Measurements from ENCODE around the gene CHSY3.
"Not testable (repeated sequence)": the region's sequence is repeated elsewhere in the genome, so short reads cannot be mapped to it uniquely, and the experiment has no call there.

The CHSY3 gene

DNA sequence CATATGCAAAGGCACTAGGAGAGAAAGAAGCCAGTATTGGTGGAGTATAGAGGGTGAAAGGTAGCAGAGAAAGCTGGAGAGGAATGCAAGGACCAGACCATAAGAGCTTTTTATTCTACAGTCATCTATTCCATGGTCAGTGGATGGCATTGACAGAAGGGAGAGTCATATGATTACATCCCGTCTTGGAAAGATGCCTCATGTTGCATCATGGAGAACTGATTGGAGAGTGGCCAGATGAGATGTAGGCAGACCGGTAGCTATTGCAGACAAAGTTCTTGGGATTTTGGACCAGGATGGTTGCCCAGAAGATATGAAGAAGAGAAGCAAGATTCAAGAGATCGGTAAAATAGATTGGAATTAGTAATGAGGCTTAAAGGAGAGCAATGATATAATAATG, 260.7 kb downstream of the CHSY3 start:
- 95% methylated on average over 3 of the region's 3 CpGs for WGBS
- no peak overlapping the region for H3K27ac ChIP-seq (ENCODE audit: low read depth, low read length)
- no peaks in the 10 kb centered on the region for H3K36me3 ChIP-seq (ENCODE audit: insufficient read depth, low read length)
- no peaks in the 10 kb centered on the region for H3K27me3 ChIP-seq (ENCODE audit: insufficient read depth, low read length)
- no peak overlapping the region for H3K4me3 ChIP-seq (ENCODE audit: low read length)
- H3K9ac ChIP-seq (ENCODE audit: low read depth, low read length), result no peak overlapping the region
- H3K4me1 ChIP-seq (ENCODE audit: insufficient read depth, low read length), result peaks cover 34% of the 10 kb centered on the region
- no peaks in the 10 kb centered on the region for H3K9me3 ChIP-seq (ENCODE audit: insufficient read depth, low read depth, low read length)

DNA sequence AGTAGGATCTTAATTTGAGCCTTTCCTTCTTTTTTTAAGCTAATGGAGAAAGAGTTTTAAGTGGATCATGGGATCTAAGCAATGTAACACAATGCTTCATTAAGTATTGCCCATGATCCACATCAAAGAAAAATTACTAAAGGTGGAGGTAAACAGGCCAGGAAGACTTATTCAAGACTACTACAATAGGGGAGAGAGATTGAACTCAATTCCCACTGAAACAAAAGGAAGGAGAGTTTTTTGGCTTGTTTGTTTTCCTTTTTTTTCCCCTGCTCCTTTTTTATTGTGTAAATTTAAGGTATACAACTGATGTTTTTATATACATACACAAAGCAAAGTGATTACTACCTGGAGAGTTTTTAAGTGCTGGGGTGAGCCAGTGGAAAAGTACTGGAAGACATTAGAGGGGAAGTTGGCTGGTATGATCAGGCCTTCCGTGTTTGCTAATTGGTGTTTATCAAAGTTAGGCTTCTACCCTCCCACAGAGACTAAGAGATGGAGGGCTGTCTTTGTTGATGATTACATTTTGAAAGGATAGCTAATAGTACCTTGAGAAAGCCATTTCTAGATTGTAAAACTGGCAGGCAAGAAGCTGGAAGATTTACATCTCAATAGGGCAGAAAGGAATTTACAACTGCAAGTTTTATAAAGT, 262.7 kb downstream of the CHSY3 start:
- H3K9me3 ChIP-seq (ENCODE audit: insufficient read depth, low read depth, low read length), result no peaks in the 10 kb centered on the region
- H3K27ac ChIP-seq (ENCODE audit: low read depth, low read length), result peak overlapping the region; percentile 34
- H3K9ac ChIP-seq (ENCODE audit: low read depth, low read length), result no peak overlapping the region
- no peak overlapping the region; the same call in 1 of the 2 replicates for H3K4me3 ChIP-seq (ENCODE audit: low read length)
- H3K4me1 ChIP-seq (ENCODE audit: insufficient read depth, low read length), result peaks cover 34% of the 10 kb centered on the region
- H3K36me3 ChIP-seq (ENCODE audit: insufficient read depth, low read length), result no peaks in the 10 kb centered on the region
- 0% methylated on average over 1 of the region's 1 CpG for WGBS
- no peaks in the 10 kb centered on the region for H3K27me3 ChIP-seq (ENCODE audit: insufficient read depth, low read length)

DNA sequence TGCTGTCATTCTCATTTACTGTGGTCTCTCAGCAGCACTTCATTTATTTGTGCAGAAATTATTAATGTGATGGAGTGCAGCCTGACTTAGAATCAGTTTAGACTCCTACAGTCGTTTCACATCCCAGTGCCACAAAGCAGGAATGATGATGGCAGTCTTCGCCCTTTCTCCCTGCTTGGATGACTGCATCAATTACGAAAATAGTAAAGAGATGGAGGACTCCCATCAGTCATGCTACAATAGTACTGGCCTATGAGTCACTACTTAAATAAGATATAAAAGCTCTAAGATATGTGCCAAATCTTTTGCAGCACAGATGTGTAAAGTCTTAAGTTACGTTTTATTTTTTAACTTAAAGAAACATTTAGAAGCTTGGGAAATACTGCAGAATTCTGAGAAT, 263.9 kb downstream of the CHSY3 start:
- H3K27ac ChIP-seq (ENCODE audit: low read depth, low read length), result no peak overlapping the region
- H3K9ac ChIP-seq (ENCODE audit: low read depth, low read length), result no peak overlapping the region
- H3K9me3 ChIP-seq (ENCODE audit: insufficient read depth, low read depth, low read length), result no peaks in the 10 kb centered on the region
- peaks cover 34% of the 10 kb centered on the region for H3K4me1 ChIP-seq (ENCODE audit: insufficient read depth, low read length)
- H3K27me3 ChIP-seq (ENCODE audit: insufficient read depth, low read length), result no peaks in the 10 kb centered on the region
- WGBS, result 88% methylated on average over 4 of the region's 4 CpGs
- no peaks in the 10 kb centered on the region for H3K36me3 ChIP-seq (ENCODE audit: insufficient read depth, low read length)
- no peak overlapping the region for H3K4me3 ChIP-seq (ENCODE audit: low read length)

DNA sequence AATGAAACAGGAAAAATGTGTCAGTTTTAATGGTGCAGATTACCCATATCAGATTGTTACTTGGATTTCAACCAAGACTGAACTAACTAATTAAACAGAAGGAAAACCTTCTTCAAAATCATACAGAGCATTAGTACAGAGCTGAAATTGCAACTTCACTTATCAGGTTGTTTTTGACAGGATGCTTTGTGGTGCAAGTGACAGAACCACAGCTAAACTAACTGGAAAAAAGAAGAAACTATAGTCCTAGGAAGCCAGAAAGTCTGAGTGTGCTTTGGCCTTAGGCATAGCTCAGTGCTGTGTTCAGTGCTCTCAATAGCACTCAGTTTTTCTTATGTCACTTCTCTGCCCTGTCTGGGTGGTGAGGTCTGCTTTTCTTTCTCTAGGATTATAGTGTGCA, 267.4 kb downstream of the CHSY3 start:
- Histone ChIP-seq H3K4me1 (ENCODE audit: insufficient read depth, low read length) (peaks cover 22% of the 10 kb centered on the region), H3K36me3 (ENCODE audit: insufficient read depth, low read length) (no peaks in the 10 kb centered on the region), H3K4me3 (ENCODE audit: low read length) (no peak overlapping the region), H3K9ac (ENCODE audit: low read depth, low read length) (no peak overlapping the region), H3K27ac (ENCODE audit: low read depth, low read length) (no peak overlapping the region), H3K27me3 (ENCODE audit: insufficient read depth, low read length) (no peaks in the 10 kb centered on the region), H3K9me3 (ENCODE audit: insufficient read depth, low read depth, low read length) (no peaks in the 10 kb centered on the region)

DNA sequence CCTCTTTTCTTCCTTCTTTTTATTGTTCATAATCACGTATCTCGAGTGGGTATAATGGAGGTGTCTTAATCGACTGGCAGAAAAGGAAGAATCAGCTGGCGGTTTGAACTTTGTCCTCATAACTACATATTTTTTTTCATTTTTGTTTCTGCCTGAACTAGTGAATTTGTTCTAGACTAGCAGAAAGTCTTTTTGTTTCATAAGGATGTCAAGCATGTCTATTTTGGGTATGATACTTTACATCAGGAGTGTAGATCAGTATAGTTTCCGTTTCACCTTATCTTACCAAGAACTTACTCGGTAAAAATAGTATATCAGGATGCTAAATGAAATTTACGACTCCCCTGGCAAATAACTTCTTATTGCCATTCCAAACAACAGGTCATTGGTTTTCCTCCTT, 278.9 kb downstream of the CHSY3 start:
- Histone ChIP-seq H3K27me3 (ENCODE audit: insufficient read depth, low read length) (no peaks in the 10 kb centered on the region), H3K4me1 (ENCODE audit: insufficient read depth, low read length) (no peaks in the 10 kb centered on the region), H3K9me3 (ENCODE audit: insufficient read depth, low read depth, low read length) (no peaks in the 10 kb centered on the region), H3K36me3 (ENCODE audit: insufficient read depth, low read length) (no peaks in the 10 kb centered on the region), H3K9ac (ENCODE audit: low read depth, low read length) (no peak overlapping the region), H3K4me3 (ENCODE audit: low read length) (no peak overlapping the region), H3K27ac (ENCODE audit: low read depth, low read length) (no peak overlapping the region)
- WGBS, result 100% methylated on average over 3 of the region's 7 CpGs

DNA sequence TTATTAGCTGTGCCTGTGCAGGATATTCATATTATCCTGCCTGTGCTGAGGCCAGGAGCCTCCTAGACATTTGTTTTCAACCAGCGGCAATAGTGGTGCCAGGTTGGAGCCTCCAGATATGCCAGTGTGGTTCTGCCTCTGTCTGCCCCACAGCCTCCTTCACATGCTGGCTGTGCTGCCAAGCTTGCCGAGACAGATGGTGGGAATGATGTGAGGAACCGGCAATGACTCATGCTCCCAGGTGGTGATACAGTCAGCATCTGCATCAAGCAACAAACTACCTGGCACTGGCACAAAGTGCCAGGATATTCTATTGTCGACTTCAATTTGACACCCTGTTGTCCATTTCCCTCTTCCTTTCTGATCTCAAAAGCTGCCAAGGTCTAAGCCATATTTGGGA, 285.7 kb downstream of the CHSY3 start:
- Histone ChIP-seq H3K4me3 (ENCODE audit: low read length) (no peak overlapping the region), H3K27ac (ENCODE audit: low read depth, low read length) (no peak overlapping the region)
- 95% methylated on average over 4 of the region's 4 CpGs for WGBS

DNA sequence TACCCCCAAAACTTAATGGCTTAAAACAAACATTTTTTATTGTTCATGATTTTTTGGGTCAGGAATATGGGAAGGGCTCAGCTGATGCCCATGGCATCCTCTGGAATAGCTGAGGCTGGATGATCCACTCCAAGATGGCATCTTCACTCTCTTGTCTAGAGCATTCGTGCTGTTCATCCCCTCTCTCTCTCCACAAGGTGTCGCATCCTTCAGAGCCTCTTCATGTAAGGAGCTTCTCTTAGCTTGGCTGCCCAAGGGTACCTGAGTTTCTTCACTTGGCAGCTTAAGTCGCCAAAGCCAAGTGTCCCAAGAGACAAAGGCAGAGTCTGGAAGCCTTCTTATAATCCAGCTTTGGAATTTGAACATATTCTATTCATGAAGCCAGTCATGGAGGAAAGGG, 294.7 kb downstream of the CHSY3 start:
- Histone ChIP-seq H3K4me3 (ENCODE audit: low read length) (no peak overlapping the region), H3K9ac (ENCODE audit: low read depth, low read length) (no peak overlapping the region), H3K27ac (ENCODE audit: low read depth, low read length) (no peak overlapping the region), H3K36me3 (ENCODE audit: insufficient read depth, low read length) (no peaks in the 10 kb centered on the region), H3K9me3 (ENCODE audit: insufficient read depth, low read depth, low read length) (no peaks in the 10 kb centered on the region), H3K4me1 (ENCODE audit: insufficient read depth, low read length) (no peaks in the 10 kb centered on the region), H3K27me3 (ENCODE audit: insufficient read depth, low read length) (no peaks in the 10 kb centered on the region)
- 82% methylated on average over 3 of the region's 3 CpGs for WGBS

More for the DNA sequence above, 285.7 kb downstream of the CHSY3 start:
- Histone ChIP-seq H3K9ac (ENCODE audit: low read depth, low read length) (no peak overlapping the region), H3K36me3 (ENCODE audit: insufficient read depth, low read length) (no peaks in the 10 kb centered on the region), H3K9me3 (ENCODE audit: insufficient read depth, low read depth, low read length) (no peaks in the 10 kb centered on the region), H3K27me3 (ENCODE audit: insufficient read depth, low read length) (no peaks in the 10 kb centered on the region), H3K4me1 (ENCODE audit: insufficient read depth, low read length) (no peaks in the 10 kb centered on the region)

DNA sequence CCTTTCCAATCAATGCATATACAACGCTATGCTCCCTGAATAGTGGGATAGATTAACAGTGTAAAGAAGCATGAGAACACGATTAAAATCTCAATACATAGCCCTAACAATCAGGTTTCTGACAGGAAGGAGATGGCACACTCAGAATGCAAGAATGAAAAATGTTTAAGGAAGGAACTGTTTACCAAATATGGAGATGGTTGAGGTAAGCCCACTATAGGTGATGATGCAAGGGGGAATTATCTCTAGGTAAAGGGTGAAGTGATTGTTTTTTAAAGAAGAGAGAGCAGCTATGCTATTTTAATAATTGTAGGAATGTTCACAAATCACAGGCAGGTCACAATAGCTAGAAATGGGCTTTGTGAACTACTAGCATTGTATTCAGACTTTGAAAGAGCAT, 302.4 kb downstream of the CHSY3 start:
- H3K9me3 ChIP-seq (ENCODE audit: insufficient read depth, low read depth, low read length), result no peaks in the 10 kb centered on the region
- no peak overlapping the region for H3K9ac ChIP-seq (ENCODE audit: low read depth, low read length)
- H3K27me3 ChIP-seq (ENCODE audit: insufficient read depth, low read length), result no peaks in the 10 kb centered on the region
- no peak overlapping the region for H3K27ac ChIP-seq (ENCODE audit: low read depth, low read length)
- H3K4me1 ChIP-seq (ENCODE audit: insufficient read depth, low read length), result no peaks in the 10 kb centered on the region
- H3K36me3 ChIP-seq (ENCODE audit: insufficient read depth, low read length), result no peaks in the 10 kb centered on the region
- no peak overlapping the region for H3K4me3 ChIP-seq (ENCODE audit: low read length)
- WGBS, result no CpG with 5 or more reads among the region's 2 CpGs

DNA sequence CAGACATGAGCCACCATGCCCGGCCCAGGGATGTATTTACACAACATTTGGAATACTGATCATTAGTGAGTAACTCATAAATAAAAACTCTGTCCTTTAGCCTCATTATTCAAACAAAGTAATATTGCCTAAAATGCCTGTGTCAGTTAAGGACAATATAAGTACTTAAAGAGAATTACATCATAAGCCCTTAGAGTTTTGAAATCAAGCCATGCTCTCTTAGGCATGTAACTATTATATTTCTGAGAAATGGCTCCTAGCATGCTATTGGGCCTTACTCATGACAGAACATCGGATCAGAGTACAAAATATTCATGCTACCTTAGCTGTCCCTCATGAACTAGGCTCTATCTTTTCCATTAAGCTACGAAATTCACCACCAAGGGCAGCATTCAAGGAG, 309.3 kb downstream of the CHSY3 start:
- Histone ChIP-seq H3K4me3 (ENCODE audit: low read length) (no peak overlapping the region), H3K27ac (ENCODE audit: low read depth, low read length) (no peak overlapping the region), H3K9ac (ENCODE audit: low read depth, low read length) (no peak overlapping the region), H3K36me3 (ENCODE audit: insufficient read depth, low read length) (no peaks in the 10 kb centered on the region), H3K9me3 (ENCODE audit: insufficient read depth, low read depth, low read length) (no peaks in the 10 kb centered on the region), H3K27me3 (ENCODE audit: insufficient read depth, low read length) (no peaks in the 10 kb centered on the region), H3K4me1 (ENCODE audit: insufficient read depth, low read length) (no peaks in the 10 kb centered on the region)
- 97% methylated on average over 3 of the region's 3 CpGs for WGBS

DNA sequence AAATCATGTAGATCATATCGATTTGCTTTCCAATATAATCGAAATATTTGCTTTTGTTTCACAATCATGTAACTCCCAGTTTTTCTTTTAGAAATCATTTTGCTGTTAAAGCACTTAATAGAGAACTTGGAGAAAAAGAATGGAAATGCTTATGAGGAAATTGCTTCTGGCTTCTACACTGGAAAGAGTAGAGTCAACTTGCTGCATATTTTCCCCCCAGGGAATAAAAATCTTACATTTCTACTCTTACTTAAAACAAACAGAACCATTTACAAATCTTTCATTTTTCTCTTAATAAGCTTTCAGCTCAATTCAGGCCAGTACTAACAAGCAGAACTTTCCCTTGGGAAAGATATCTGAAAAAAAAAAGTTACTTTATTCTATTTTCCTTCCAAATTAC, 312.0 kb downstream of the CHSY3 start:
- H3K27ac ChIP-seq (ENCODE audit: low read depth, low read length), result no peak overlapping the region
- H3K27me3 ChIP-seq (ENCODE audit: insufficient read depth, low read length), result no peaks in the 10 kb centered on the region
- H3K9me3 ChIP-seq (ENCODE audit: insufficient read depth, low read depth, low read length), result no peaks in the 10 kb centered on the region
- H3K4me1 ChIP-seq (ENCODE audit: insufficient read depth, low read length), result no peaks in the 10 kb centered on the region
- no peaks in the 10 kb centered on the region for H3K36me3 ChIP-seq (ENCODE audit: insufficient read depth, low read length)
- 98% methylated on average over 2 of the region's 2 CpGs for WGBS
- H3K4me3 ChIP-seq (ENCODE audit: low read length), result no peak overlapping the region
- no peak overlapping the region for H3K9ac ChIP-seq (ENCODE audit: low read depth, low read length)

DNA sequence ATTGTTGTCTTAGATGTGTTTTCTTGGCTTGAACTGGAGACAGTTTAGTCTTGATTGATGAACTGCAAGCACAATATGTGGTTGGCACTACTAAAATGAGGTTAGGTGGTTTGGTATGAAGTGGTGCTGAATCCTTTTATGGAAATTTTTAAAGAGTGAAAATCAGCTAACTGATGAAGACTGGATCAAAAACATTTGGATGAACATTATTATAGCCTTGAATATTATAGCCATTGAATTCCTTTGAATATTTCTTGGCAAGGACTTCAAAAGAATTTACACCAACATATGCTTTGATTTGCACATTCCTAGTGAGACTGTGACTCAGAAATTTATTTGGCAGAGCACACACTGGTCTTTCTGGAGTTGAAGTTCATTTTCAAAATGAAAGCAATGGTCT, 318.3 kb downstream of the CHSY3 start:
- H3K4me1 ChIP-seq (ENCODE audit: insufficient read depth, low read length), result no peaks in the 10 kb centered on the region
- H3K27me3 ChIP-seq (ENCODE audit: insufficient read depth, low read length), result no peaks in the 10 kb centered on the region
- H3K4me3 ChIP-seq (ENCODE audit: low read length), result no peak overlapping the region
- H3K9ac ChIP-seq (ENCODE audit: low read depth, low read length), result no peak overlapping the region
- H3K36me3 ChIP-seq (ENCODE audit: insufficient read depth, low read length), result no peaks in the 10 kb centered on the region
- H3K9me3 ChIP-seq (ENCODE audit: insufficient read depth, low read depth, low read length), result no peaks in the 10 kb centered on the region
- H3K27ac ChIP-seq (ENCODE audit: low read depth, low read length), result no peak overlapping the region

DNA sequence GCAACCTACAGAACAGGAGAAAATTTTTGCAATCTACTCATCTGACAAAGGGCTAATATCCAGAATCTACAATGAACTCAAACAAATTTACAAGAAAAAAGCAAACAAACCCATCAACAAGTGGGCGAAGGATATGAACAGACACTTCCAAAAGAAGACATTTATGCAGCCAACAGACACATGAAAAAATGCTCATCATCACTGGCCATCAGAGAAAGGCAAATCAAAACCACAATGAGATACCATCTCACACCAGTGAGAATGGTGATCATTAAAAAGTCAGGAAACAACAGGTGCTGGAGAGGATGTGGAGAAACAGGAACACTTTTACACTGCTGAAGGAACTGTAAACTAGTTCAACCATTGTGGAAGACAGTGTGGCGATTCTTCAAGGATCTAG, 322.3 kb downstream of the CHSY3 start:
- not testable (repeated sequence) for H3K27me3 ChIP-seq (ENCODE audit: insufficient read depth, low read length); H3K4me3 ChIP-seq (ENCODE audit: low read length); H3K36me3 ChIP-seq (ENCODE audit: insufficient read depth, low read length); H3K4me1 ChIP-seq (ENCODE audit: insufficient read depth, low read length); H3K9me3 ChIP-seq (ENCODE audit: insufficient read depth, low read depth, low read length); H3K27ac ChIP-seq (ENCODE audit: low read depth, low read length); H3K9ac ChIP-seq (ENCODE audit: low read depth, low read length)
- 91% methylated on average over 2 of the region's 2 CpGs for WGBS

All from HUES64 (cell line).